HEK293 (cell line): ENCODE results near the gene ARFRP1.

Experiments
- CTCF ChIA-PET: fragments of 350-600 bp; formaldehyde crosslinking; extraction: SDS; loops from one replicate; lab custom pipeline; 2021; ENCODE audit warnings: antibody characterized with exemption; lab: Yijun Ruan, JAX
- POLR2A ChIA-PET: fragments of 300-600 bp; formaldehyde crosslinking; extraction: SDS; loops from one replicate; lab custom pipeline; 2020; ENCODE audit warnings: antibody characterized with exemption, inconsistent platforms; lab: Yijun Ruan, JAX
- H3K27ac ChIP-seq: fragments of 200-500 bp; sonication (Bioruptor generic); 2 replicates; pipeline ENCODE4 v1.5.1; 2014; ENCODE audit warnings: low read depth, low read length, control low read depth, inconsistent platforms; ENCODE audit errors: extremely low read depth
- H3K36me3 ChIP-seq, 2 experiments: fragments of 200-500 bp in 1 of 2; sonication (Bioruptor generic) in 1 of 2; 1 replicate in 1 of 2; 2 replicates in 1 of 2; pipeline ENCODE4 v1.5.1; 2014 to 2017; ENCODE audit warnings: inconsistent platforms in 2 of 2, low read length in 2 of 2; ENCODE audit not compliant: control insufficient read depth in 2 of 2, insufficient read depth in 1 of 2
- H3K4me1 ChIP-seq: fragments of 200-500 bp; sonication (Bioruptor generic); 2 replicates; pipeline ENCODE4 v1.5.1; 2014; ENCODE audit warnings: mild to moderate bottlenecking, low read length, inconsistent platforms; ENCODE audit not compliant: control insufficient read depth, insufficient read depth
- H3K4me3 ChIP-seq: 2 replicates; pipeline ENCODE4 v1.5.1; 2011; ENCODE audit warnings: low read depth, mild to moderate bottlenecking, control low read depth, low read length, moderate library complexity
- H3K9me3 ChIP-seq: fragments of 200-500 bp; sonication (Bioruptor generic); 2 replicates; pipeline ENCODE4 v1.5.1; 2014; ENCODE audit warnings: low read depth, low read length, inconsistent platforms; ENCODE audit not compliant: control insufficient read depth, insufficient read depth
- GLIS2 ChIP-seq: fragments of 450-650 bp; formaldehyde crosslinking; IDR thresholded peaks from 2 replicates; pipeline ENCODE4 v1.5.1; 2016; ENCODE audit warnings: missing biosample characterization, missing genetic modification characterization
- INSM2 ChIP-seq: fragments of 450-650 bp; formaldehyde crosslinking; IDR thresholded peaks from 2 replicates; pipeline ENCODE4 v1.5.1; 2016; ENCODE audit warnings: missing biosample characterization, missing genetic modification characterization
- KLF7 ChIP-seq: fragments of 450-650 bp; formaldehyde crosslinking; IDR thresholded peaks from 2 replicates; pipeline ENCODE4 v1.5.1; 2016; ENCODE audit warnings: missing biosample characterization, missing genetic modification characterization, borderline replicate concordance
- OVOL3 ChIP-seq: fragments of 450-650 bp; formaldehyde crosslinking; IDR thresholded peaks from 2 replicates; pipeline ENCODE4 v1.5.1; 2016; ENCODE audit warnings: missing biosample characterization, missing genetic modification characterization
- SCRT1 ChIP-seq: fragments of 450-650 bp; formaldehyde crosslinking; IDR thresholded peaks from 2 replicates; pipeline ENCODE4 v1.5.1; 2016; ENCODE audit warnings: missing biosample characterization, missing genetic modification characterization, borderline replicate concordance
- SCRT2 ChIP-seq: fragments of 450-650 bp; formaldehyde crosslinking; IDR thresholded peaks from 2 replicates; pipeline ENCODE4 v1.5.1; 2016; ENCODE audit warnings: missing biosample characterization, missing genetic modification characterization
- SP2 ChIP-seq: fragments of 450-650 bp; formaldehyde crosslinking; IDR thresholded peaks from 2 replicates; pipeline ENCODE4 v1.5.1; 2016; ENCODE audit warnings: missing biosample characterization, missing genetic modification characterization
- ZBTB26 ChIP-seq: fragments of 450-650 bp; formaldehyde crosslinking; optimal IDR thresholded peaks from 2 replicates; pipeline ENCODE3; 2016; ENCODE audit warnings: missing biosample characterization, mild to moderate bottlenecking, missing genetic modification characterization
- ZFP69B ChIP-seq: fragments of 450-650 bp; formaldehyde crosslinking; IDR thresholded peaks from 2 replicates; pipeline ENCODE4 v1.5.1; 2016; ENCODE audit warnings: missing biosample characterization, missing genetic modification characterization
- ZNF146 ChIP-seq: fragments of 450-650 bp; formaldehyde crosslinking; IDR thresholded peaks from 2 replicates; pipeline ENCODE4 v1.5.1; 2016; ENCODE audit warnings: missing biosample characterization, missing genetic modification characterization
- ZNF26 ChIP-seq: fragments of 450-650 bp; formaldehyde crosslinking; IDR thresholded peaks from 2 replicates; pipeline ENCODE4 v1.5.1; 2016; ENCODE audit warnings: missing biosample characterization, missing genetic modification characterization
- ZNF394 ChIP-seq: fragments of 450-650 bp; formaldehyde crosslinking; IDR thresholded peaks from 2 replicates; pipeline ENCODE4 v1.5.1; 2016; ENCODE audit warnings: missing biosample characterization, missing genetic modification characterization, mild to moderate bottlenecking, moderate library complexity, borderline replicate concordance
- ZNF426 ChIP-seq: fragments of 450-650 bp; formaldehyde crosslinking; IDR thresholded peaks from 2 replicates; pipeline ENCODE4 v1.5.1; 2017; ENCODE audit warnings: missing biosample characterization, missing genetic modification characterization, mild to moderate bottlenecking, inconsistent platforms, moderate library complexity
- ZNF548 ChIP-seq: fragments of 450-650 bp; formaldehyde crosslinking; IDR thresholded peaks from 2 replicates; pipeline ENCODE4 v1.5.1; 2016; ENCODE audit warnings: missing biosample characterization, missing genetic modification characterization
- ZNF580 ChIP-seq: fragments of 450-650 bp; formaldehyde crosslinking; IDR thresholded peaks from 2 replicates; pipeline ENCODE4 v1.5.1; 2016; ENCODE audit warnings: missing biosample characterization, missing genetic modification characterization
- ZNF747 ChIP-seq: fragments of 450-650 bp; formaldehyde crosslinking; IDR thresholded peaks from 2 replicates; pipeline ENCODE4 v1.5.1; 2016; ENCODE audit warnings: missing biosample characterization, missing genetic modification characterization
- ZNF768 ChIP-seq: fragments of 450-650 bp; formaldehyde crosslinking; IDR thresholded peaks from 2 replicates; pipeline ENCODE4 v1.5.1; 2018; ENCODE audit warnings: missing biosample characterization, mild to moderate bottlenecking, missing genetic modification characterization

Gene ARFRP1

GRCh38 chr20:63694584-63695423, 13.0 kb downstream of the ARFRP1 start:
- ChIA-PET CTCF (no interaction called here), POLR2A (interaction anchor here (0.6 kb wide), 1 partner anchor 156 kb away, joined by 3 read pairs; no protein-coding TSS in a partner anchor)
- TF ChIP-seq ZNF146 (tag by site-specific recombination) (no peak), ZNF394 (tag by site-specific recombination) (no peak), ZNF580 (tag by site-specific recombination) (no peak), SP2 (no peak), OVOL3 (tag by site-specific recombination) (no peak), ZNF26 (tag by site-specific recombination) (no peak), INSM2 (no peak), ZNF747 (tag by site-specific recombination) (no peak)
- Histone ChIP-seq H3K4me1 (no peaks in the 10 kb centered on the region), H3K36me3 (peaks cover 0 to 19% of the 10 kb centered on the region in 2 experiments; a peak in 1 of 3 replicates), H3K4me3 (no peak overlapping the region), H3K27ac (no peak overlapping the region), H3K9me3 (no peaks in the 10 kb centered on the region)

GRCh38 chr20:63693733-63694583, 13.8 kb downstream of the ARFRP1 start:
- CTCF ChIA-PET: no interaction called here
- Histone ChIP-seq H3K36me3 (peaks cover 0 to 19% of the 10 kb centered on the region in 2 experiments; a peak in 1 of 3 replicates), H3K9me3 (no peaks in the 10 kb centered on the region), H3K27ac (no peak overlapping the region), H3K4me1 (no peaks in the 10 kb centered on the region)
- peak; percentile 98 for TF ChIP-seq SCRT2 (tag by site-specific recombination)
- TF ChIP-seq ZNF548 (tag by site-specific recombination): no peak
- peak; percentile 98 for TF ChIP-seq SCRT1 (tag by site-specific recombination)
- TF ChIP-seq, all 188 proteins: peak for 2
- POLR2A ChIA-PET: interaction anchor here (0.6 to 0.9 kb wide), 2 partner anchors 121 to 156 kb away, joined by 3 read pairs; no protein-coding TSS in a partner anchor
- no peak overlapping the region for H3K4me3 ChIP-seq

GRCh38 chr20:63693083-63693732, 14.6 kb downstream of the ARFRP1 start:
- no peaks in the 10 kb centered on the region for H3K9me3 ChIP-seq
- TF ChIP-seq ZBTB26 (no peak), GLIS2 (tag by site-specific recombination) (peak; percentile 25; the same call in 1 of the 2 replicates), ZNF426 (tag by site-specific recombination) (no peak), ZFP69B (tag by site-specific recombination) (no peak), ZNF768 (tag by site-specific recombination) (no peak), KLF7 (tag by site-specific recombination) (no peak), SCRT1 (tag by site-specific recombination) (no peak)
- POLR2A ChIA-PET: interaction anchor here (0.9 kb wide), 1 partner anchor 120 kb away, joined by 3 read pairs; no protein-coding TSS in a partner anchor
- H3K4me3 ChIP-seq: no peak overlapping the region
- CTCF ChIA-PET: no interaction called here
- H3K27ac ChIP-seq: no peak overlapping the region
- H3K4me1 ChIP-seq: no peaks in the 10 kb centered on the region
- H3K36me3 ChIP-seq: peaks cover 0 to 19% of the 10 kb centered on the region in 2 experiments; a peak in 1 of 3 replicates
